ENCODE data around the gene CTTN.

DNA sequence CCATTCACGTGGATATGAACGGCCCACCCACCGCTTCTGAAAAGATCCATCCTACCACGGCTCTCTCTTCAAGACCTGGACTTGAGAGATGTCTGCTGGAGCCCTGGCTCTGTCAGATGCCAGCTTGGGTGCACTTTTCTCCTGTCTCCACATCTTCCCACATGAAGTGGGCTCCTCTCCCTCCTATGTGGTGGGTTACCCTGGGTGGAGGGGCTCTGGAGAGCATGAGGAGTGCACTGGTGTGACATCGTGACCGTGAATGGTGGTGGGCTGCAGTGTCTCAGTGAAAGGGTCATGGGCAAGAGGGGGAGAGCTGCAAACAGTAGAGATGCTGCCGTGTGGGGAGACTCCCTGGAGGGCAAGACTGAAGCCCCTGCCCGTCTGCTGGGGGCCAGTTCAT lies 76.4 kb downstream of the CTTN start:
- TF ChIP-seq POLR2A (IDR thresholded peaks at IDR 0.05) = no peak
- TF ChIP-seq, protein P1, sequence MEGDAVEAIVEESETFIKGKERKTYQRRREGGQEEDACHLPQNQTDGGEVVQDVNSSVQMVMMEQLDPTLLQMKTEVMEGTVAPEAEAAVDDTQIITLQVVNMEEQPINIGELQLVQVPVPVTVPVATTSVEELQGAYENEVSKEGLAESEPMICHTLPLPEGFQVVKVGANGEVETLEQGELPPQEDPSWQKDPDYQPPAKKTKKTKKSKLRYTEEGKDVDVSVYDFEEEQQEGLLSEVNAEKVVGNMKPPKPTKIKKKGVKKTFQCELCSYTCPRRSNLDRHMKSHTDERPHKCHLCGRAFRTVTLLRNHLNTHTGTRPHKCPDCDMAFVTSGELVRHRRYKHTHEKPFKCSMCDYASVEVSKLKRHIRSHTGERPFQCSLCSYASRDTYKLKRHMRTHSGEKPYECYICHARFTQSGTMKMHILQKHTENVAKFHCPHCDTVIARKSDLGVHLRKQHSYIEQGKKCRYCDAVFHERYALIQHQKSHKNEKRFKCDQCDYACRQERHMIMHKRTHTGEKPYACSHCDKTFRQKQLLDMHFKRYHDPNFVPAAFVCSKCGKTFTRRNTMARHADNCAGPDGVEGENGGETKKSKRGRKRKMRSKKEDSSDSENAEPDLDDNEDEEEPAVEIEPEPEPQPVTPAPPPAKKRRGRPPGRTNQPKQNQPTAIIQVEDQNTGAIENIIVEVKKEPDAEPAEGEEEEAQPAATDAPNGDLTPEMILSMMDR (IDR thresholded peaks at IDR 0.05) = no peak

All from testis (tissue), 2 donors.